Measurements from ENCODE around the gene MGAT4B. TPM values are rescaled to one million over a fixed set of nuclear protein-coding genes. Genes with fewer than 3 reads are reported as not detected.

Gene MGAT4B
- total RNA-seq, 1 experiment from 2014 or later: 98.2 TPM

- no peaks in the 10 kb centered on the region; the same call in 1 of the 2 replicates for H3K9me3 ChIP-seq (replicated peaks)
- no peak for DNase-seq (ENCODE audit: low read depth in 1 of 2, low spot score in 2 of 2)
- no peak overlapping the region for H3K27ac ChIP-seq
- H3K4me1 ChIP-seq (replicated peaks): peaks cover 39% of the 10 kb centered on the region
- no peaks in the 10 kb centered on the region for H3K27me3 ChIP-seq (replicated peaks)
- peaks cover 17% of the 10 kb centered on the region for H3K36me3 ChIP-seq
- H3K4me3 ChIP-seq: no peak overlapping the region
Measured at GRCh38 chr5:179759581-179760551, 46.8 kb downstream of the MGAT4B start.

DNA sequence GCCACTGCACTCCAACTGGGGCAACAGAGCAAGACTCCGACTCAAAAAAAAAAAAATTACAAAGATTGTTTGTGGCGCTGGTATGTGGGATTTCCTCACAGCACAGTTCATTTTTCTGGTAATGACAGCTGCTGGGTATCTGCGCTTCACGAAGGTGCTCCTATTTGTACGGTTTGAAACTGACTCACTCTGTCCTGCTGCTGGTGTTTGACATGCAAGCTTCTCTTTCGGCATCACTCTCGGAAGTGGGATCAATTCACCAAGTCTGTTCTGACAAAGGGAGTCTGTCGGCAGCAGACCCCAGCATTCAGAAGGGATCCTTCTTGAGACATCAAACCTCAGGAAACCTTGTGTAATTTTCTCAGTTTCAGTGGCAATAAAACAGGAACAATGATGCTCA, 47.7 kb downstream of the MGAT4B start:
- Histone ChIP-seq H3K27ac (no peak overlapping the region), H3K9me3 (replicated peaks) (no peaks in the 10 kb centered on the region; the same call in 1 of the 2 replicates), H3K4me3 (no peak overlapping the region), H3K4me1 (replicated peaks) (peaks cover 33% of the 10 kb centered on the region), H3K36me3 (peaks cover 16% of the 10 kb centered on the region), H3K27me3 (replicated peaks) (no peaks in the 10 kb centered on the region)
- DNase-seq (ENCODE audit: low read depth in 1 of 2, low spot score in 2 of 2): no peak

DNA sequence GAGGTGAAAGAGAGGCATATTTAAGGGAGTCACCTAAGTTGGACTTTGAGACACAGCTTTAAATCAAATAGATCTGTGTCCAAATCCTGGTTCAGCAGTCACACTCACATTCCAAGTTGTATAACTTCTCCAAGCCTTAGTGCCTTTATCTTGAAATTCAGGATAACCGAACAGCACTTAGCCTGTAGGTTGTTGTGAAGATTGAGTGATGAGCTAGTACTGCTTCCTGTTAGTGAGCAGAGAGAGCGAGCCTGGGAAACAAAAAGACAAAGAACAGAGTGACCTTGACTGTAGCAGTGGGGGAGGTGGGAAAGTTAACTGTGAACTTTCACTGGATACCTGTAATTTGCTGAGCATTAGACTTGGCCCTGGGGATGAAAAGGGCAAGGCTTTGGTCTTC, 51.6 kb downstream of the MGAT4B start:
- H3K36me3 ChIP-seq: peaks cover 39% of the 10 kb centered on the region
- no peaks in the 10 kb centered on the region for H3K27me3 ChIP-seq (replicated peaks)
- no peak overlapping the region for H3K4me3 ChIP-seq
- H3K27ac ChIP-seq: no peak overlapping the region
- DNase-seq (ENCODE audit: low read depth in 1 of 2, low spot score in 2 of 2): no peak
- peaks cover 6% of the 10 kb centered on the region for H3K4me1 ChIP-seq (replicated peaks)
- H3K9me3 ChIP-seq (replicated peaks): no peaks in the 10 kb centered on the region; the same call in 1 of the 2 replicates

DNA sequence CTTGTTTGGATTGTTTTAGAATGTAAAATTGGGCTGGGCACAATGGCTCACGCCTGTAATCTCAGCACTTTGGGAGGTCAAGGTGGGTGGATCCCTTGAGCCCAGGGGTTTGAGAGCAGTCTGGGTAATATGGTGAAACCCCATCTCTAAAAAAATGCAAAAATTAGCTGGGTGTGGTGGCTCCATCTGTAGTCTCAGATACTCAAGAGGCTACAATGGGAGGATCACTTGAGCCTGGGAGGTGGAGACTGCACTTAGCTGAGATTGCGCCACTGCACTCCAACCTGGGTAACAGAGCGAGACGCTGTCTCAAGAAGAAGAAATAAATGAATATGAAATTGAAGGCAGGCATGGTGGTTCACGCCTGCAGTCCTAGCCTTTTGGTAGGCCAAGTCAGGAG, 52.7 kb downstream of the MGAT4B start:
- peaks cover 45% of the 10 kb centered on the region for H3K36me3 ChIP-seq

DNA sequence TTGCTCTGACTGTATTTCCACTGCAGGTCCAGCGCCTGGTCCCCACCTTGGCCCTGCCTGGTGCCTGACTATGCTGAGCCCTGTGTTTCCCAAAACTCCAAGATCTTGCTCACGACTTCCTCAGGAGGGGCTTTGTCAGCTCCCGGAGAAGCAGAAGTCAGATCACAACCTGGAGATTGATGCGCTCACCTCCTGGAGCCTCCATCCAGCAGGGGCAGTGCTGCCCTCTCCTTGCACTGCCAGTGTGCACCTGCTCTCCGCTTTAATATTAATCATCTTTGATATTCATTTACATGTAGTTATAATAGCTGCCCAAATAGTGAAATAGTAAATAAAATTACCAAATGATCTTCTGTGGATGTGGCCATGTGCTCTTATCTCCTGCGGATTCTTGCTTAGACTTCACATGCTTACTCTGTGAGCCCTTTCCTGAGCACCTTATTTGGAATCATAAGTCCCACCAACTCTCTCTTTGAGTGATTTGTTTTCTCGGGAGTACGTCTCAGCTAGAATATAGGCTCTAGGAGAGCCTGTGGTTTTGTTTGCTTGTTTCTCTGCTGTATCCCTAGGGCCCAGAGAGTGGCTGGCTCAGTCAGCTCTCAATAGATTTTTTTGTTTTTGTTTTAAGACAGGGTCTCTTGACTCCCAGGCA, 56.7 kb downstream of the MGAT4B start:
- peaks cover 63% of the 10 kb centered on the region for H3K36me3 ChIP-seq
- no peak for DNase-seq (ENCODE audit: low read depth in 1 of 2, low spot score in 2 of 2)
- no peak overlapping the region for H3K27ac ChIP-seq
- peaks cover 5% of the 10 kb centered on the region for H3K4me1 ChIP-seq (replicated peaks)
- no peaks in the 10 kb centered on the region; the same call in none of the 2 replicates for H3K9me3 ChIP-seq (replicated peaks)
- H3K4me3 ChIP-seq: no peak overlapping the region
- H3K27me3 ChIP-seq (replicated peaks): no peaks in the 10 kb centered on the region

More for the DNA sequence above, 52.7 kb downstream of the MGAT4B start:
- Histone ChIP-seq H3K27ac (no peak overlapping the region), H3K4me3 (no peak overlapping the region), H3K9me3 (replicated peaks) (no peaks in the 10 kb centered on the region; the same call in 1 of the 2 replicates), H3K27me3 (replicated peaks) (no peaks in the 10 kb centered on the region), H3K4me1 (replicated peaks) (peaks cover 6% of the 10 kb centered on the region)
- no peak for DNase-seq (ENCODE audit: low read depth in 1 of 2, low spot score in 2 of 2)

DNA sequence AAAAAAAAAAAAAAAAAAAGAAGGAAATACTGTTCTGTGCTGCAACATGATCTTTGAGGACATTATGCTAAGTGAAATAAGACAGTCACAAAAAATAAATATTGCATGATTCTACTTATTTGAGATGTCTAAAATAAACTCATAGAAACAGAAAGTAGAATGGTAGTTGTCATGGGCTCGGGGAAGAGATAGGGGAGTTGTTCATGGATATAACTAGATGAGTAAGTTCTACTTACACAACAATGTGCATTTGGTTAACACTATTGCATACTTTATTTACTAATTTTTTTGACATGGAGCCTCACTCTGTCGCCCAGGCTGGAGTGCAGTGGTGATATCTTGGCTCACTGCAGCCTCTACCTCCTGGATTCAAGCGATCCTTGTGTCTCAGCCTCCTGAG, 58.9 kb downstream of the MGAT4B start:
- no peak for DNase-seq (ENCODE audit: low read depth in 1 of 2, low spot score in 2 of 2)
- no peak overlapping the region for H3K4me3 ChIP-seq
- no peaks in the 10 kb centered on the region for H3K27me3 ChIP-seq (replicated peaks)
- H3K4me1 ChIP-seq (replicated peaks): no peaks in the 10 kb centered on the region
- no peaks in the 10 kb centered on the region; the same call in 1 of the 2 replicates for H3K9me3 ChIP-seq (replicated peaks)
- peaks cover 60% of the 10 kb centered on the region for H3K36me3 ChIP-seq
- no peak overlapping the region for H3K27ac ChIP-seq

Other genes starting within 250 kb of the MGAT4B start
- gene HNRNPH1, start 183.2 kb downstream of the MGAT4B start, total RNA-seq (2014; rRNA removed; shearing (Covaris generic)): 639 and 733 TPM in 2 replicates
- gene CBY3, start 125.8 kb downstream of the MGAT4B start, total RNA-seq (2014; rRNA removed; shearing (Covaris generic)): not detected in 2 replicates
- 813 and 826 TPM in 2 replicates for gene CANX, start 107.9 kb downstream of the MGAT4B start, total RNA-seq (2014; rRNA removed; shearing (Covaris generic))
- gene MAML1, start 74.0 kb downstream of the MGAT4B start, total RNA-seq (2014; rRNA removed; shearing (Covaris generic)): 13.7 and 18.0 TPM in 2 replicates
- 0.68 TPM in 1 of 2 replicates, not detected in the other for gene LTC4S, start 12.9 kb downstream of the MGAT4B start, total RNA-seq (2014; rRNA removed; shearing (Covaris generic))
- gene SQSTM1, start 14.0 kb upstream of the MGAT4B start, total RNA-seq (2014; rRNA removed; shearing (Covaris generic)): 298 and 772 TPM in 2 replicates
- gene MRNIP, start 52.0 kb upstream of the MGAT4B start, total RNA-seq (2014; rRNA removed; shearing (Covaris generic)): 10.4 and 17.7 TPM in 2 replicates
- 41.9 and 43.2 TPM in 2 replicates for gene TBC1D9B, start 101.0 kb upstream of the MGAT4B start, total RNA-seq (2014; rRNA removed; shearing (Covaris generic))